Loucy (cell line): ENCODE measurements around the gene ARRB1.

Source experiments
- EZH2phosphoT487 ChIP-seq: fragments of 200-600 bp; IDR thresholded peaks from 2 replicates; pipeline ENCODE4 v1.6.1; 2018; ENCODE audit warnings: antibody characterized with exemption, mild to moderate bottlenecking, moderate library complexity, borderline replicate concordance
- TF ChIP-seq, protein P1 (sequence below): fragments of 200-600 bp; sonication (generic); conservative IDR thresholded peaks from 2 replicates; pipeline ENCODE4 v1.5.1; 2014; ENCODE audit warnings: mild to moderate bottlenecking, antibody characterized with exemption, low read length

DNA sequence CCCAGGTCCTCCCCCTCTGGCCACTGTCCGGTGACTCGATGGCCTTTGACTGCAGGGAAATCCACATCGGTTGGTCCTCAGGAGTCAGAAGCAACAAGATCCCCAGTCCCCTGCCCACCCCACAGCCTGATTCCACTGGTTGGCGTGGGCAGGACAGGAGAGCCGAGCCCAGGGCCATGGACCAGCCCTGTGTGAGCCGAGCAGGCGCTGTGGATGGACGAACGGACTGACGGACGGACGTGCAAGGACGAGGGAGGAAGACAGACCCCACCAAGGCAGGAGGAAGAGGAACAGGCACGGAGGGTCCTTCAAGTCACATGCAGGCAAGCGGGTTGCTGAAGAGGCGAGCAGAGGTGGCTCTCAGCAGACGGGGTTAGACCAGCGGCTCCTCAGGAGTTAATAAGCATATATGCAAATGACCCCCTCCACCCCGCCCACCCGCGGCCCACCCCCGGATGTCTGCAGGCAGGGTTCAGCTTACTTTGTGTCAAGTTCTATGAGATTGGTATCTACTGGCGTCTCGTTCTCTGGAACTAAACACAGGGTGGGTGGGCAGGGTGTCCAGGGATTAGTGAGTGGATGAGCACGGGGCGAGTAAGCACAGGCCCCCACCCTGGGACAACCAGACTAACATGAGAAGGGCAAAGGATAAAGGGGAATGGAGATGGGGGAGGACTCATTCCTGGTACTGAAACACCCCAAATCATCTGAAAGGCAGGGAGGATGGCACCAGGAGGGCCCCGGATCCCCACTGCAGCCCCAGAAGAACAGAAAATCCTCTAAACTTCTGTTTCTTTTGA is 84.1 kb downstream of the ARRB1 start:
- TF ChIP-seq, protein P1, sequence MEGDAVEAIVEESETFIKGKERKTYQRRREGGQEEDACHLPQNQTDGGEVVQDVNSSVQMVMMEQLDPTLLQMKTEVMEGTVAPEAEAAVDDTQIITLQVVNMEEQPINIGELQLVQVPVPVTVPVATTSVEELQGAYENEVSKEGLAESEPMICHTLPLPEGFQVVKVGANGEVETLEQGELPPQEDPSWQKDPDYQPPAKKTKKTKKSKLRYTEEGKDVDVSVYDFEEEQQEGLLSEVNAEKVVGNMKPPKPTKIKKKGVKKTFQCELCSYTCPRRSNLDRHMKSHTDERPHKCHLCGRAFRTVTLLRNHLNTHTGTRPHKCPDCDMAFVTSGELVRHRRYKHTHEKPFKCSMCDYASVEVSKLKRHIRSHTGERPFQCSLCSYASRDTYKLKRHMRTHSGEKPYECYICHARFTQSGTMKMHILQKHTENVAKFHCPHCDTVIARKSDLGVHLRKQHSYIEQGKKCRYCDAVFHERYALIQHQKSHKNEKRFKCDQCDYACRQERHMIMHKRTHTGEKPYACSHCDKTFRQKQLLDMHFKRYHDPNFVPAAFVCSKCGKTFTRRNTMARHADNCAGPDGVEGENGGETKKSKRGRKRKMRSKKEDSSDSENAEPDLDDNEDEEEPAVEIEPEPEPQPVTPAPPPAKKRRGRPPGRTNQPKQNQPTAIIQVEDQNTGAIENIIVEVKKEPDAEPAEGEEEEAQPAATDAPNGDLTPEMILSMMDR = no peak
- TF ChIP-seq EZH2phosphoT487 = no peak
